ENCODE results near the gene SNX3.
"Not testable (repeated sequence)": the region's sequence is repeated elsewhere in the genome, so short reads cannot be mapped to it uniquely, and the experiment has no call there.

Gene SNX3

GRCh38 chr6:108260809-108261569 lies at the start of gene SNX3:
TSS of gene SNX3 (minus strand) at chr6:108261040. CDS start at chr6:108260921, 119 bp downstream.
- FAIRE-seq, result peak; percentile 97

- no peak for FAIRE-seq
These were observed 49.0 kb upstream of the SNX3 start for GRCh38 chr6:108309844-108310243.

- not testable (repeated sequence) for FAIRE-seq
These were observed 47.8 kb upstream of the SNX3 start for GRCh38 chr6:108308641-108309040.

- FAIRE-seq, result no peak
These were observed 43.8 kb upstream of the SNX3 start for GRCh38 chr6:108304646-108305045.

- no peak for FAIRE-seq
These were observed 41.5 kb upstream of the SNX3 start for GRCh38 chr6:108302386-108302785.

GRCh38 chr6:108295676-108296075 lies 34.8 kb upstream of the SNX3 start:
- no peak for FAIRE-seq

GRCh38 chr6:108294727-108295625 lies 34.1 kb upstream of the SNX3 start, which contains the start of gene AFG1L:
TSS of gene AFG1L (plus strand) at chr6:108295054. CDS start at chr6:108295080, 26 bp downstream.
- peak; percentile 95 for FAIRE-seq

GRCh38 chr6:108294297-108294726 lies 33.5 kb upstream of the SNX3 start:
- no peak for FAIRE-seq

- FAIRE-seq, result no peak
These were observed 32.9 kb upstream of the SNX3 start for GRCh38 chr6:108293527-108294296.

GRCh38 chr6:108292561-108292960 lies 31.7 kb upstream of the SNX3 start:
- FAIRE-seq, result not testable (repeated sequence)

GRCh38 chr6:108291091-108291490 lies 30.3 kb upstream of the SNX3 start:
- FAIRE-seq, result no peak

- no peak for FAIRE-seq
These were observed 27.9 kb upstream of the SNX3 start for GRCh38 chr6:108288742-108289141.

- FAIRE-seq, result no peak
These were observed 26.5 kb upstream of the SNX3 start for GRCh38 chr6:108287373-108287772.

- no peak for FAIRE-seq
These were observed 25.5 kb upstream of the SNX3 start for GRCh38 chr6:108286366-108286765.

- no peak for FAIRE-seq
These were observed 24.5 kb upstream of the SNX3 start for GRCh38 chr6:108285381-108285780.

GRCh38 chr6:108277831-108278230 lies 17.0 kb upstream of the SNX3 start:
- FAIRE-seq, result no peak

- FAIRE-seq, result no peak
These were observed 16.5 kb upstream of the SNX3 start for GRCh38 chr6:108277295-108277694.

- FAIRE-seq, result no peak
These were observed 15.1 kb upstream of the SNX3 start for GRCh38 chr6:108275976-108276375.

GRCh38 chr6:108274546-108274945 lies 13.7 kb upstream of the SNX3 start:
- FAIRE-seq, result no peak

GRCh38 chr6:108269955-108270354 lies 9.1 kb upstream of the SNX3 start:
- not testable (repeated sequence) for FAIRE-seq

- no peak for FAIRE-seq
These were observed 8.0 kb upstream of the SNX3 start for GRCh38 chr6:108268845-108269244.

GRCh38 chr6:108263371-108263770 lies 2.5 kb upstream of the SNX3 start:
- FAIRE-seq, result no peak

Data from G401.6 (cell line).